Kidney epithelial cell (primary cell): ENCODE results near the gene ATG2B. TPM values are rescaled to one million over a fixed set of nuclear protein-coding genes. Genes with fewer than 3 reads are reported as not detected.

Source experiments
- DNase-seq: peaks from one replicate; pipeline ENCODE4 v3.0.0-alpha.2; 2010; ENCODE audit warnings: low read depth
- H3K27me3 ChIP-seq: 2 replicates; pipeline ENCODE4 v1.6.0; 2011; ENCODE audit warnings: low read length; ENCODE audit not compliant: control insufficient read depth, insufficient read depth
- H3K36me3 ChIP-seq: 2 replicates; pipeline ENCODE4 v1.5.1; 2011; ENCODE audit warnings: low read length; ENCODE audit not compliant: control insufficient read depth, insufficient read depth
- H3K4me3 ChIP-seq: 2 replicates; pipeline ENCODE4 v1.5.1; 2011; ENCODE audit warnings: low read depth, mild to moderate bottlenecking, control low read depth, low read length
- total RNA-seq: library from RNA; depleted of rRNA; stranded (reverse); fragments of >200 nt; gene quantifications from 2 replicates; pipeline ENCODE4 v1.2.3, GENCODE V29; 2015
- TF ChIP-seq, protein P1 (sequence below): IDR thresholded peaks from 2 replicates; pipeline ENCODE4 v1.5.1; 2011; ENCODE audit warnings: mild to moderate bottlenecking, moderate library complexity, low read length, control low read depth, inconsistent platforms; ENCODE audit not compliant: insufficient read depth, poor library complexity, severe bottlenecking

The ATG2B gene
- total RNA-seq, 1 donor from 2014 or later = 12.0 TPM

DNA sequence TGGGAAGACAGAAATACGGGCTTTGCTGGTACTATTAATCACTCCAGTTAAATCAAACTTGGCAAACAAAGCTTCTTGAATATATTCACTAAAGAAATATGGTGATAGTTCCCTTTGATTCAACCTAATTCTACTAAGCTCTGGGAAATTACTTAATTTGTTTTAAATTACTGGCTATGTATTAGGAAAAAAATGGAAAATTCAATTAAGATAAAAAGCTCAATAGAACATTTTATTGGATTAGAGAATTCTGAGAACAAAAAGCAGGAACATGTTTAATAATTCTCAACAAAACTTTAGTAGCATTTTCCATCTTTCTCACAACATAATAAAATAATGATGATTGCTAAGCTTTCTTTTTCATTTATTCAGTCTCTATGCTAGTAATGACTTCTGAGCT is 76.9 kb downstream of the ATG2B start:
- no peak overlapping the region for H3K4me3 ChIP-seq
- TF ChIP-seq, protein P1, sequence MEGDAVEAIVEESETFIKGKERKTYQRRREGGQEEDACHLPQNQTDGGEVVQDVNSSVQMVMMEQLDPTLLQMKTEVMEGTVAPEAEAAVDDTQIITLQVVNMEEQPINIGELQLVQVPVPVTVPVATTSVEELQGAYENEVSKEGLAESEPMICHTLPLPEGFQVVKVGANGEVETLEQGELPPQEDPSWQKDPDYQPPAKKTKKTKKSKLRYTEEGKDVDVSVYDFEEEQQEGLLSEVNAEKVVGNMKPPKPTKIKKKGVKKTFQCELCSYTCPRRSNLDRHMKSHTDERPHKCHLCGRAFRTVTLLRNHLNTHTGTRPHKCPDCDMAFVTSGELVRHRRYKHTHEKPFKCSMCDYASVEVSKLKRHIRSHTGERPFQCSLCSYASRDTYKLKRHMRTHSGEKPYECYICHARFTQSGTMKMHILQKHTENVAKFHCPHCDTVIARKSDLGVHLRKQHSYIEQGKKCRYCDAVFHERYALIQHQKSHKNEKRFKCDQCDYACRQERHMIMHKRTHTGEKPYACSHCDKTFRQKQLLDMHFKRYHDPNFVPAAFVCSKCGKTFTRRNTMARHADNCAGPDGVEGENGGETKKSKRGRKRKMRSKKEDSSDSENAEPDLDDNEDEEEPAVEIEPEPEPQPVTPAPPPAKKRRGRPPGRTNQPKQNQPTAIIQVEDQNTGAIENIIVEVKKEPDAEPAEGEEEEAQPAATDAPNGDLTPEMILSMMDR = no peak

DNA sequence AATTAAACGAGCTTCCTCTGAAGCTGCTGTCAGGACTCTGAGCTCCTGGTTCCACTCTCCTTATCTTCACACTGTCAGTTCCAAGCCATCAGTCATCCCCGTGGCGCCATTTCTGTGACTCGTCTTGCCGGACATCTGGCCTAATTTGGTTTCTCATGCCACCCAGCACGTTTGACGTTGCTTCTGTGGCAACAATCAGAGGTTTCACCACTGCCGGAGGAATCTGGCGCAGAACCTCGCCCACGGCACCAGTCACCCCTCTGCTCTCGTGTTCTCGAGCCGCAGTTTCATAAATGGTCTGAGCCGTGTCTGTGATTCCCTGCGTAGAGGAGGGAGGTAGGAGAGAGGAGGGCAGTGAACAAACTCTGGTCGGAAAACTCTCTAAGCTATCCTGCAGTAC is 77.5 kb downstream of the ATG2B start:
- Histone ChIP-seq H3K36me3 (peaks cover 1% of the 10 kb centered on the region), H3K27me3 (no peaks in the 10 kb centered on the region), H3K4me3 (no peak overlapping the region)
- no peak for DNase-seq
- TF ChIP-seq, protein P1 = no peak

More for the DNA sequence above, 76.9 kb downstream of the ATG2B start:
- H3K36me3 ChIP-seq = peaks cover 1% of the 10 kb centered on the region
- H3K27me3 ChIP-seq = no peaks in the 10 kb centered on the region
- no peak for DNase-seq

DNA sequence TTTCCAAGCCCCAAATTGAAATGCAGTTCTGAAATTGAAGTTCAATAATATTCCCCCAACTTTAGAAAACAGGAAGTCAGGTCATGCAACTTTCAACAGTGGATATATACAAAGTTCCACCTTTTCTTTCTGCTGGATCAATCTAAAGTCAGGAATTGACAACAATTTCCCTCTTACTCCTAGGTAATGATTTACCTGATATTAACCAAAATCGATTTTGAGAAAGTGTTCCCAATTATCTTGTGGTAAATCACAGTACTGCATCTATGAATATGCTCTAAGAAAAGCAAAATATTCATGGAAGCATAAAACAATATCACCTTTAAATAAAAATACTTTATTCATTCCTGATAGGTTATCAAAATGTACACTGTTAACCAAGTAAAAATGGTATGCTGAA is 78.7 kb downstream of the ATG2B start:
- H3K36me3 ChIP-seq = no peaks in the 10 kb centered on the region
- H3K4me3 ChIP-seq = no peak overlapping the region
- TF ChIP-seq, protein P1 = no peak
- H3K27me3 ChIP-seq = no peaks in the 10 kb centered on the region
- DNase-seq = no peak

DNA sequence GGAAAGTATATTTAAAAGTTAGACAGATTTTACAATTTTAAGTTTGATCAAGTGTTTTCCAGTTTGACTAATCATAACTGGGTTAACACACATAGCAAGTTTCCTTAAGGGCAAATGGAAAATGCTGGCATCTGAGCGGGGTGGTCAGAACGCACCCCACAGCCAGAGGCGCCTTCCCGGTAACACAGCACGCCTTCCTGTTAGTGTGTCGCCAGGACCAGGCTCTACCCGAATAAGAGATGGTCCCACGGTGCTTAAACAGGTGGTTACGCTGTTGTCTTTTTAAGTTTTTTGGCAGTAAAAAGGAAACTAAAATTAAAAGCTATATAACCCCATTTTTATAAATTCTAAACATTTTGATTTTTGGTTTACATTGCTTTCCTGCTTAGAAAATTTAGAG is 79.1 kb downstream of the ATG2B start:
- TF ChIP-seq, protein P1 = no peak
- no peak overlapping the region for H3K4me3 ChIP-seq
- DNase-seq = no peak
- H3K36me3 ChIP-seq = no peaks in the 10 kb centered on the region
- H3K27me3 ChIP-seq = no peaks in the 10 kb centered on the region

DNA sequence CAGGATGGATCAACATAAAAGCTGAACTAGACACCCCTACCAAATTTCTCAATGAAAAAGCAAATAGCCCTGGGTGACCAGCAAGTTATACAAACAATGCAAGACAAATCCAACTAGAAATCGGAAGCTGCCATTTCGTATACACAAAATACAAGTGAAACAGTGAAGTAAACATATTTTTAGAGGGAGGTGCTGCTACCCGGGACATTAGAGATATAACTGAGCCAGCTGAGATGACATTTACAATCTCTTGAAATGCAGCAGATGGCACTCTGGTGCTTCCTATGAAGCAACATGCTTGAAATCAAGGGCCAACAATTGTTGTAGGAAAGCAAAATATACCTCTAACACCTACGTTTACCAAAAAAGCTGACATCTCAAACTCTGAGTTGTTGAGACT is 81.7 kb downstream of the ATG2B start:
- TF ChIP-seq, protein P1 = no peak
- Histone ChIP-seq H3K27me3 (no peaks in the 10 kb centered on the region), H3K4me3 (no peak overlapping the region), H3K36me3 (no peaks in the 10 kb centered on the region)
- no peak for DNase-seq

DNA sequence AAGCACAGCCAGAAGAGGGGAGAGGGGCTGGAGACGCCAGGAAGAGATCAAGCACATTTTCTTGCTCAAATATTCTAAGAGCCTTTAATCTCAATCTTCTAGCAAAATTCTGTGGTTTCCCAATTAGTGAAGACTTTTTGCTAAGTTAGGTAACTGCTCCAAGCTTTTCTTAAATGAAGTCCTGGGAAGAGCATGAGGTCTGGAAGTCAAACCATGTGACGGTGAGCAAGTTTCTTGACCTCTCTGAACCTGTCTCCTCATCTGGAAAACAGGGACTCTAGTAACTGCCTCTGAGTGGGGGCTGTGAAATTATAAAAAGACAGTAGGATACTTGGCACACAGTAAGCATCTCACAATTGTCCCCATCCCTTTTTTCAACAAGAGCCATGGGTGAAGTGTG is 83.0 kb downstream of the ATG2B start:
- no peaks in the 10 kb centered on the region for H3K27me3 ChIP-seq
- TF ChIP-seq, protein P1 = no peak
- no peak overlapping the region for H3K4me3 ChIP-seq
- H3K36me3 ChIP-seq = no peaks in the 10 kb centered on the region
- no peak for DNase-seq
